ENCODE data around the gene UBE3C.
"Not testable (repeated sequence)": the region's sequence is repeated elsewhere in the genome, so short reads cannot be mapped to it uniquely, and the experiment has no call there.

UBE3C gene

GRCh38 chr7:157241631-157242030 is 102.9 kb downstream of the UBE3C start:
- DNase-seq: no peak

GRCh38 chr7:157244516-157245294 is 106.0 kb downstream of the UBE3C start:
- DNase-seq: no peak

- DNase-seq: no peak
Measured at GRCh38 chr7:157246052-157246451, 107.3 kb downstream of the UBE3C start.

GRCh38 chr7:157248659-157249058 is 109.9 kb downstream of the UBE3C start:
- DNase-seq: no peak

GRCh38 chr7:157250605-157251228 is 112.0 kb downstream of the UBE3C start:
- DNase-seq: no peak

- not testable (repeated sequence) for DNase-seq
Measured at GRCh38 chr7:157251817-157252216, 113.1 kb downstream of the UBE3C start.

GRCh38 chr7:157253850-157254249 is 115.1 kb downstream of the UBE3C start:
- no peak for DNase-seq

GRCh38 chr7:157254781-157255180 is 116.1 kb downstream of the UBE3C start:
- DNase-seq: not testable (repeated sequence)

- no peak for DNase-seq
Measured at GRCh38 chr7:157255201-157255606, 116.5 kb downstream of the UBE3C start.

- no peak for DNase-seq
Measured at GRCh38 chr7:157263156-157263555, 124.4 kb downstream of the UBE3C start.

GRCh38 chr7:157265051-157265450 is 126.3 kb downstream of the UBE3C start:
- no peak for DNase-seq

GRCh38 chr7:157266272-157266671 is 127.5 kb downstream of the UBE3C start:
- DNase-seq: no peak

GRCh38 chr7:157267516-157267915 is 128.8 kb downstream of the UBE3C start:
- DNase-seq: no peak

- DNase-seq: no peak
Measured at GRCh38 chr7:157267956-157268355, 129.2 kb downstream of the UBE3C start.

- DNase-seq: no peak
Measured at GRCh38 chr7:157268540-157268939, 129.8 kb downstream of the UBE3C start.

- no peak for DNase-seq
Measured at GRCh38 chr7:157269341-157270059, 130.8 kb downstream of the UBE3C start.

- no peak for DNase-seq
Measured at GRCh38 chr7:157270060-157270444, 131.3 kb downstream of the UBE3C start.

GRCh38 chr7:157271315-157271990 is 132.7 kb downstream of the UBE3C start:
- no peak for DNase-seq

- DNase-seq: no peak
Measured at GRCh38 chr7:157271991-157272324, 133.2 kb downstream of the UBE3C start.

GRCh38 chr7:157272351-157273207 is 133.9 kb downstream of the UBE3C start:
- DNase-seq: no peak

GRCh38 chr7:157273208-157274093 is 134.7 kb downstream of the UBE3C start:
- no peak for DNase-seq
